Progenitor cell of endocrine pancreas (in vitro differentiated cells): ENCODE data around the gene RPLP2. TPM values are rescaled to one million over a fixed set of nuclear protein-coding genes. Genes with fewer than 3 reads are reported as not detected.

Source experiments
- DNase-seq: peaks from one replicate; pipeline ENCODE4 v3.0.0; 2021; ENCODE audit warnings: low spot score; ENCODE audit not compliant: unreplicated experiment
- H3K27ac Mint-ChIP-seq: 2 replicates; pipeline ENCODE4 v1.8.0; 2021; ENCODE audit warnings: mild to moderate bottlenecking, moderate library complexity, mixed read lengths
- H3K27me3 Mint-ChIP-seq: 2 replicates; pipeline ENCODE4 v1.8.0; 2021; ENCODE audit warnings: mixed read lengths
- H3K36me3 Mint-ChIP-seq: 2 replicates; pipeline ENCODE4 v1.8.0; 2022; ENCODE audit warnings: mixed read lengths; ENCODE audit not compliant: insufficient read depth
- H3K4me1 Mint-ChIP-seq: 2 replicates; pipeline ENCODE4 v1.8.0; 2021; ENCODE audit warnings: low read depth, mixed read lengths
- H3K4me3 Mint-ChIP-seq: 2 replicates; pipeline ENCODE4 v1.8.0; 2021; ENCODE audit warnings: low read depth, mild to moderate bottlenecking, moderate library complexity, mixed read lengths
- H3K9me3 Mint-ChIP-seq: 2 replicates; pipeline ENCODE4 v1.8.0; 2021; ENCODE audit warnings: low read depth, mixed read lengths
- total RNA-seq: library from RNA; stranded (reverse); gene quantifications from 2 replicates; pipeline ENCODE4 v1.2.1, GENCODE V29; 2021
- TF ChIP-seq, protein P1 (sequence below): fragments of 200-600 bp; sonication (generic); IDR thresholded peaks from one replicate; pipeline ENCODE4 v1.5.0; 2021; ENCODE audit warnings: antibody characterized with exemption, mild to moderate bottlenecking; ENCODE audit not compliant: unreplicated experiment

The RPLP2 gene
- total RNA-seq, 1 donor from 2014 or later = 1,463 TPM

DNA sequence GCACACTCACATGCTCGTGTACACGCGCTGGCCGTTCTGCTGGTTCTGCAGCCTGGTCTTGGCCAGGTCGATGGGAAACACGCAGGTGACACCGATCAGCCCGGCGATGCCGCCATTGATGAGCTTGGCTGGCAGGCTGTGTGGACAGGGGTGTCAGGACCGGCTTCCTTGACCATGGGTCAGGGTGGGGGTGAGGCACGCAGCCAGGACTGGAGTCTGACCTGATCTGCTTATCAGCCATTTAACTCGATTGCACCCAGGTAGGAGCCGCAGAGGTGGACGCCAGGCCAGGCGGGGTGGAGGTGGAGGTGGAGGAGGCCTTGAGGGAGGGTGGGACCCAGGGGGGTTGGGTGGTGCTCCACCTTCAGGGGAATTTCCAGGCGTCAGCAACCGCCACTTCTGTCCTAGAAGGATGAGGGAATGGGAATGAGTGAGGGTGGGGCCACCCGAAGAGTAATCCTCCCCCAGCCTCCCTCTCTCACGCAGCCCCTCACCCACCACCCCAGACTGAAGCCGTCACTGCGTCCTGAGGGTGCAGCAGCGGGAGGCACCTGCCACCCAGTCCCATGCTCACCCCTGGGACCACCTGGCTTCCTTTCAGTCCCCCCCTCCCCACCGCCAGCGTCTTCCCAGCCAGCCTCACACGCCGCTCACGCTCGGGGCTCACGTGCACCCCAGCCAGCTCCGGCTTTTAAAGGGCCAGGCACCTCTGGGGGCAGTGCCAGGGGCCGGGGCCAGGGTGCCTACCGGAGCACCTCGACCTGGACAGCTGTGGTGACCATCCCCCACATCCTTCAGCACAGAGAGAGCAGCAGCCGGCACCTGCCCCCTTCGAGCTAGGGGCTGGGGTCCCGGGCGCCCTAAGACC lies 14.8 kb upstream of the RPLP2 start:
- Mint-ChIP-seq H3K4me1 (peaks cover 7% of the 10 kb centered on the region), H3K36me3 (no peaks in the 10 kb centered on the region), H3K27me3 (no peaks in the 10 kb centered on the region), H3K4me3 (no peak overlapping the region), H3K27ac (no peak overlapping the region), H3K9me3 (no peaks in the 10 kb centered on the region)
- no peak for DNase-seq
- TF ChIP-seq, protein P1, sequence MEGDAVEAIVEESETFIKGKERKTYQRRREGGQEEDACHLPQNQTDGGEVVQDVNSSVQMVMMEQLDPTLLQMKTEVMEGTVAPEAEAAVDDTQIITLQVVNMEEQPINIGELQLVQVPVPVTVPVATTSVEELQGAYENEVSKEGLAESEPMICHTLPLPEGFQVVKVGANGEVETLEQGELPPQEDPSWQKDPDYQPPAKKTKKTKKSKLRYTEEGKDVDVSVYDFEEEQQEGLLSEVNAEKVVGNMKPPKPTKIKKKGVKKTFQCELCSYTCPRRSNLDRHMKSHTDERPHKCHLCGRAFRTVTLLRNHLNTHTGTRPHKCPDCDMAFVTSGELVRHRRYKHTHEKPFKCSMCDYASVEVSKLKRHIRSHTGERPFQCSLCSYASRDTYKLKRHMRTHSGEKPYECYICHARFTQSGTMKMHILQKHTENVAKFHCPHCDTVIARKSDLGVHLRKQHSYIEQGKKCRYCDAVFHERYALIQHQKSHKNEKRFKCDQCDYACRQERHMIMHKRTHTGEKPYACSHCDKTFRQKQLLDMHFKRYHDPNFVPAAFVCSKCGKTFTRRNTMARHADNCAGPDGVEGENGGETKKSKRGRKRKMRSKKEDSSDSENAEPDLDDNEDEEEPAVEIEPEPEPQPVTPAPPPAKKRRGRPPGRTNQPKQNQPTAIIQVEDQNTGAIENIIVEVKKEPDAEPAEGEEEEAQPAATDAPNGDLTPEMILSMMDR = no peak

DNA sequence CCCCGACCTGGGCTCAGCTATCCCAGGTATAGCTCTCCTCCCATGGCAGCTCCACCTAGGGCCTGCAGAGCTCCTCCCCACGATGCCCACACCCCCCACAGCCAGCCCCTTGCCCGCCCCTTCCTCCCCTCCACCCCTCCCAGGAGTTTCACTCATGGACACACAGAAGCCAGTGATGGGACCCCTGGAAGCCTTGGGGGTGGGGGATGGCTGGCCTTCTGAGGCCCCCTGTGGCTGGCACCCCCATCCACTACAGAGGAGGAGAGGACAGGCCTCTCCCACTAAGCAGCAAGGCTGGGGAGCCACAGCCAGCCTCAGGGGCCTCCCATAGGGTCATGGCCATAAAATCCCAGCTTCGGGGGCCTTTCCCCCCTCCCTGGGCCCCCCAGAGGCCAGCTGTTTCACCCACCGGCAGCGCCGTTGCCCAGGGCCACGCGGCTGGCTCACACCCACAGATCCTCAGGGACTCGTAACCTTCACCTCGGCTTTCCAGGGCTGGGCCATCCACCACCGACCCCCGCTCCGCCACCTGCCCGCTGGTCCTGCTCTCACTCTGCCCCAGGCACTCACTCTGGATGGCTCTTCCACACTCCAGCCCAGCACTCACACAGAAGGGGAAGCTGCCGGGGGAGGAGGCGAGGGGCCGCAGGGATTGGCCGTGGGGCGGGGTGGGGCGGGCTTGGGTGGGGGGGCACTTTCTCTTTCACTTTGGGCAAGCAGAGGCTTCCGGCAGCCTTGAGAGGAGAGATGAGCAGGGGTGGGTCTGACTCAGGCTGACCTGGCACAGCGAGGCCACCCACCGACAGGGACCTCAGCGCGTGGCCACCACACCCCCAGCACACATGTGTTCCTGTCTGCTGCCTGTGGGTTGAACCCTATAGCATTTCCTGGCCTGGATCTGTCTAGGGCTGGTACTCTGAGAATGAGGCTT lies 13.9 kb upstream of the RPLP2 start:
- Mint-ChIP-seq H3K27me3 (no peaks in the 10 kb centered on the region), H3K27ac (no peak overlapping the region), H3K36me3 (no peaks in the 10 kb centered on the region), H3K9me3 (no peaks in the 10 kb centered on the region), H3K4me3 (peak overlapping the region; percentile 82), H3K4me1 (peaks cover 7% of the 10 kb centered on the region)
- DNase-seq = no peak
- TF ChIP-seq, protein P1 = no peak

DNA sequence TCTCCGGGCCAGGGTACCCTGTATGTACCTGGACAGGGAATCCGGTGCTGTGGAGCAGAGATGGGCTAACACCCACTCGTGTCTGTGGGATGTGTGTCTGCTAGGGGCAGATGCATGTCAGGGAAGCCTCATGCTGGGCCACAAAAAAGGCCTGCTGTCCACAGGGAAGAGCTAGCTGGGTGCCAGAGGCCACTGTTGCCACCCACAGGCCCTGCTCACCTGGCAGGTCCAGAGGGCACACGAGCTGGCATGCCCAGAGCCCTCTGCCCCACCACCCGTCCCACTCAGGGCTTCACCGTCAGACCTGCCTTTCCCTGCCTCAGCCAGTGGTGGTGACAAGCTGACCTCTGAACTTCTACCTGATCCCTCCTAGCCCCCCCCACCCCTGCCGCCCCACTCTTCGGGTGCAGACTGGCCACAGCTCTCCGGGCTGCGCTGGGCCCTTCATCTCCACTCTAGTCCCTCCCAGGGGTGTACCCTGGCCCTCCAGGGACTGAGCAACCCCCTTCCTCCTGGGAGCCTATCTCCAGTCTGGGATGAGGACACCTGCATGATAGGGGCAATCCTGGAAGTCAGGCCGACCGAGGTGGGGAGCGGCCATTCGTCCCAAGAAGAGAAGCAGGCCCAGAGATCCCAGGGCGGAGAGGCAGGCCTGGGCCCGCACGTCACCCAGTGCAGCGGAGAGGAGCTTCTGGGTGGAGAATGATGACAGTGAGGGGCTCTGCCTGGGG lies 13.0 kb upstream of the RPLP2 start:
- H3K27ac Mint-ChIP-seq = peak overlapping the region; percentile 80

DNA sequence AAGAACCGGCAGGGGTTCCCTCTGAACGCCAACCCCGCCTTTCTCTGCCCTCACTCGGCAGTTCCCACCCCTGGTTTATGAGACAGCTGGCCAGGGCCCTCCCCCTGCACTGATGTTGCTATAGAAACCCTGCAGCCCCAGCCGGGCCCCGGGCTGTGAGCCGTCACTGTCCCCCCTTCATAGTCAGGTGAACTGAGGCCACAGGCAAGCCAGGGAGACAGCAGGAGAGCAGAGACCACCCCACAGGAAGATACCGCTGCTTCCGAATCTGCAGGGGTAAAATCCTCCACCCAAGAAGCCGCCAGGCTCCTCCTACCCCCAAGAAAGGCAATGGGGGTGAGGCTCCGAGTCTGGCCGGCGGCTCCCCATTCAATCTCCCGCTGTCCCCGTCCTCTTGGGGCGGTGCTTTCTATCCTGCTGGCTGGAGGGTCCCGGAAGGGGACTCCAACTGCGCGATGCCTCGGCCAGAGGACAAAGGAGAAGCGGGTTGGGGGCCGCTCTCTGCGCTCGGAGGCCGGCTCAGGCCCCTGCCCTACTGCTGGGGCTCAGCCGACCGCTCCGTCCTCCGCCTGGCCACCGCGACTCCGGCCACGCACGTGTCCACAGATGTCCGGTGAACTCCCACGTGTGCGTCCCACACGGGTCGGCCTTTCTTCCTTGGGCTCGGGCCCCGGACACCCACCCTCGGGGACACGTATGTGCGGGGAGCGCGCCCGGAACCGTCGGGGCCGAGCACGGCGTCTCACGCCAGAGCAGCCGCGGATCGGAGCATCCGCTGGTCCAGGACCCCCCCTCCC lies 12.3 kb upstream of the RPLP2 start:
- Mint-ChIP-seq H3K36me3 (no peaks in the 10 kb centered on the region), H3K27ac (peak overlapping the region; percentile 92), H3K9me3 (no peaks in the 10 kb centered on the region), H3K4me3 (peak overlapping the region; percentile 82), H3K4me1 (peaks cover 7% of the 10 kb centered on the region), H3K27me3 (no peaks in the 10 kb centered on the region)
- TF ChIP-seq, protein P1 = no peak
- DNase-seq = no peak

More for the DNA sequence above, 13.0 kb upstream of the RPLP2 start:
- Mint-ChIP-seq H3K4me3 (peak overlapping the region; percentile 82), H3K9me3 (no peaks in the 10 kb centered on the region), H3K4me1 (peaks cover 7% of the 10 kb centered on the region), H3K27me3 (no peaks in the 10 kb centered on the region), H3K36me3 (no peaks in the 10 kb centered on the region)
- TF ChIP-seq, protein P1 = no peak
- DNase-seq = no peak
